ENCODE measurements around the gene COPS9. TPM values are rescaled to one million over a fixed set of nuclear protein-coding genes. Genes with fewer than 3 reads are reported as not detected.

The COPS9 gene
- total and polyA plus RNA-seq, 2 donors, result 53.5 to 217 TPM

DNA sequence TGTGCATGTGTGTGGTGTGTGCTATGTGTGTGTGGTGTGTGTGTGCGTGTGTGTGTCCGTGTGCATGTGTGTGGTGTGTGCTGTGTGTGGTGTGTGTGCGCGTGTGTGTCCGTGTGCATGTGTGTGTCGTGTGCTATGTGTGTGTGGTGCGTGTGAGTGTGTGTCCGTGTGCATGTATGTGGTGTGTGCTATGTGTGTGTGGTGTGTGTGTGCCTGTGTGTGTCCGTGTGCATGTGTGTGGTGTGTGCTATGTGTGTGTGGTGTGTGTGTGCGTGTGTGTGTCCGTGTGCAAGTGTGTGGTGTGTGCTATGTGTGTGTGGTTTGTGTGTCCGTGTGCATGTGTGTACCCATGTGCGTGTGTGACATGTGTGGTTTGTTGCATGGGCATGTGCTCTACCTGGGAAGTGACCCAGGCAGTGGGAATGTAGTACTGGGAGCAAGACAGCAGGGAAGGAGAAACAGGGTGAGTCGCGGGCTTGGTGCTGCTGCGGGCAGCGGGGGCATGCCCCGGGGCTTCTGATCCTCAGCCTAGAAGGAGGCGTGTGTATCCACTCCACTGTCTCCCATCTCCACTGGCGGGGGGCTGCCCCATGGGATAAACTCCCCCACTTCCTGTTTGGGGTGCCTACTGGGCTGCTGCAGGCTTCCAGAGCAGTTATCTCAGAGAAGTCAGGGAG is 11.9 kb upstream of the COPS9 start:
- Histone ChIP-seq H3K27ac (ENCODE audit: low read depth) (no peak overlapping the region), H3K4me3 (ENCODE audit: low read depth, low read length) (no peak overlapping the region), H3K4me1 (ENCODE audit: insufficient read depth) (no peaks in the 10 kb centered on the region), H3K36me3 (ENCODE audit: insufficient read depth) (no peaks in the 10 kb centered on the region)
- 80% methylated on average over 20 of the region's 20 CpGs for whole genome bisulfite sequencing
- no peak for DNase-seq (ENCODE audit: extremely low spot score)

DNA sequence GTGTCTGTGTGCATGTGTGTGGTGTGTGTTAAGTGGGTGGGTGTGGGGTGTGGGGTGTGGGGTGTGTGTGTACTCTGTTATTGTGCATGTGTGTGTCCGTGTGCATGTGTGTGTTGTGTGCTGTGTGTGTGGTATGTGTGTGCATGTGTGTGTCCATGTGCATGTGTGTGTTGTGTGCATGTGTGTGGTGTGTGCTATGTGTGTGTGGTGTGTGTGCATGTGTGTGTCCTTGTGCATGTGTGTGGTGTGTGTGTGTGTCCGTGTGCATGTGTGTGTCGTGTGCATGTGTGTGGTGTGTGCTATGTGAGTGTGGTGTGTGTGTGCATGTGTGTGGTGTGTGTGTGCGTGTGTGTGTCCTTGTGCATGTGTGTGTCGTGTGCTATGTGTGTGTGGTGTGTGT is 11.3 kb upstream of the COPS9 start:
- no peak for DNase-seq (ENCODE audit: extremely low spot score)
- H3K36me3 ChIP-seq (ENCODE audit: insufficient read depth), result no peaks in the 10 kb centered on the region
- 84% methylated on average over 5 of the region's 5 CpGs for WGBS
- no peak overlapping the region for H3K27ac ChIP-seq (ENCODE audit: low read depth)
- no peak overlapping the region for H3K4me3 ChIP-seq (ENCODE audit: low read depth, low read length)
- H3K4me1 ChIP-seq (ENCODE audit: insufficient read depth), result no peaks in the 10 kb centered on the region

DNA sequence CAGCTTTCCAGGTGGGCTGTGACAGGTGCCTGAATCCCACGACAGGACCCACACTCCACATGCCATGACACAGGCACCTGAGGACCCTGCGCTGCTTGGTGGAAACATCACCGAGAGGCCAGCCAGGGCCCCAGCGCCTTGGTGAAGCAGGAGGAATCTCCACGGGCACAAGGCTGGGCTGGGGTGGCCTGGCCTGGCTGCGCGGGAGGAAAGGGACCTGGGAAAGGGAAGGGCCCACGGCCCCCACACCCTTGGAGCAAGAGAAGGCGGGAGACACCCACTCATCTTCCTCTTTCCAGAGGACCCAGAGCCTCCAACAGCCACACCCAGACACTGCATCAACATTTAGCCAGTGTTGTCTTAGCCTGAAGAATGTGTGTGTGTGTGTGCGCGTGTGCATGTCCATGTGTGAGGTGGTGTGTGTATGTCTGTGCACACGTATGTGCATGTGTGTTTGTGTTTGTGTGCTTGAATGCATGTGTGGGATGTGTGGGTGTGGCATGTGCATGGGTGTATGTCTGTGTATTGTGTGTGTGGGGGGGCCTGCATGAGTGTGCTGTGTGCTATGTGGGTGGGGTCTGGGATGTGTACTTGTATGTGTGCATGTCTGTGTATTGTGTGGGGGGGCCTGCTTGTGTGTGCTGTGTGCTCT is 10.6 kb upstream of the COPS9 start:
- H3K4me3 ChIP-seq (ENCODE audit: low read depth, low read length), result no peak overlapping the region
- H3K27ac ChIP-seq (ENCODE audit: low read depth), result no peak overlapping the region
- H3K4me1 ChIP-seq (ENCODE audit: insufficient read depth), result no peaks in the 10 kb centered on the region
- 72% methylated on average over 12 of the region's 12 CpGs for WGBS
- H3K36me3 ChIP-seq (ENCODE audit: insufficient read depth), result no peaks in the 10 kb centered on the region
- DNase-seq (ENCODE audit: extremely low spot score), result no peak

DNA sequence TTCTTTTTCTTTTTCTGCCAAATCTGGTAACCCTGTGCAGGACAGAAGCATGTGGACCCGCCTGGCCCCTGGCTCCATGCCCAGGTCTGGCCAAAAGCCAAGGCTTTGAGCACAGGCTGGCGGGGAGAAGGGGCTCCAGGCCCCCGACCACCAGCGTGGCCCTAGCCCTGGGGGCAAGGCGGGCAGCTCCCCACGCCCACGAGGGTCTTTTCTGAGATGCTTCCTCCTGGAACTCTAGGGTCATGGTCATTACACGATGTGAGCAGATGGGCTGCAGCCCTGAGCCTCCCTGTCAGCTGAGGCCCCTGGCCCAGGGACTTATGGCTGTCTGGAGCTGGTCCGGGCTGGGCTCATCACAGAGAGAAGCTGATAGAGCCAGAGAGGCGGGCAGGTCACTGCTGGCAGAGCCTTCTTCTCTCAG is 10.0 kb upstream of the COPS9 start:
- no peaks in the 10 kb centered on the region for H3K4me1 ChIP-seq (ENCODE audit: insufficient read depth)
- WGBS, result 27% methylated on average over 10 of the region's 10 CpGs
- DNase-seq (ENCODE audit: extremely low spot score), result no peak
- H3K27ac ChIP-seq (ENCODE audit: low read depth), result no peak overlapping the region
- H3K36me3 ChIP-seq (ENCODE audit: insufficient read depth), result no peaks in the 10 kb centered on the region
- H3K4me3 ChIP-seq (ENCODE audit: low read depth, low read length), result no peak overlapping the region

DNA sequence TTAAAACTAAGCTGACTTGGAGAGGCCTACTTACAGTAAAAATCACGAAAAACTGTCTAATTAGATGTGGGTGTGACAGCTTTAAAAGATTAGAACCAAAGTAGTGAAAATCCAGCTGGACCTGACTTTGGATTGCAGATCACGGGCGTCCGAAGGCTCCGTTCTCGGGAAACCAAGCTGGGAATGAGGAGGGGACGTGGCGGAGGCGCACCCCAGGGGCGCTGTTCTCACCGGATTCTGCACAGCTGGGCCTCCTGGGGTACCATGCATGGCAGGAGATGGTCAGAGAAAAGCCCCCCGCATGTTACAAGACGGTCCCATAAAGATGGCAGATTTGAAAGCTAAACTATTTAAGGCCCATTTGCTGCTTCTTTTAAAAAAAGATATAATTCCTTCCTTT is 9.4 kb upstream of the COPS9 start:
- H3K27ac ChIP-seq (ENCODE audit: low read depth), result no peak overlapping the region
- no peaks in the 10 kb centered on the region for H3K4me1 ChIP-seq (ENCODE audit: insufficient read depth)
- no peaks in the 10 kb centered on the region for H3K36me3 ChIP-seq (ENCODE audit: insufficient read depth)
- no peak overlapping the region for H3K4me3 ChIP-seq (ENCODE audit: low read depth, low read length)
- DNase-seq (ENCODE audit: extremely low spot score), result no peak
- 73% methylated on average over 13 of the region's 13 CpGs for WGBS

DNA sequence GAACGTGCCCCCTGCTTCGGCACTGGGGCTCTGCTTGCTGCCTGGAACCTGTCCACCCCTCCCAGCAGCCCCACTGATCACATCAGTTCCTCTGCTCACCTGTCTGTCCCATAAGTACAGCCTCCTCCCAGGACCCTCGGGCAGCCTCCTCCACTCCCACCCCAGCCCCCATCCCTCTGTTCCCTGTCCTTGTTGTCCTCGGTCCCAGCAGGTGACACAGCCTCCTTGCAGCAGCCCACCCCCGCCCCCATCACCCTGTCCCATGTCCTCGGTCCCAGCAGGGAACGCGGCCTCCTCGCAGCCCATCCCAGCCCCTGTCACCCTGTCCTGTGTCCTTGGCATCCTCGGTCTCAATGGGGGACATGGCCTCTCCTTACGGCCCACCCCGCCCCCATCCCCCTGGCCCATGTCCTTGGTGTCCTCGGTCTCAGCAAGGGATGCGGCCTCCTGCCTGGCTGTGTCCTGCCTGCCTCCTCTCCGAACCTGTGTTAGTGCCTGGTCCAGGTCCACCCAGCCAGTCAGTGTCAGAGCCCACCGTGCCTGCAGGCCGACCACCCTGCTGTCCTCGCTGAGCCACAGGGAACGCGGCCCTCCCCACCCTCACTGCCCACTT is 8.7 kb upstream of the COPS9 start:
- H3K4me3 ChIP-seq (ENCODE audit: low read depth, low read length), result no peak overlapping the region
- H3K36me3 ChIP-seq (ENCODE audit: insufficient read depth), result no peaks in the 10 kb centered on the region
- H3K27ac ChIP-seq (ENCODE audit: low read depth), result no peak overlapping the region
- DNase-seq (ENCODE audit: extremely low spot score), result no peak
- 84% methylated on average over 20 of the region's 20 CpGs for WGBS
- no peaks in the 10 kb centered on the region for H3K4me1 ChIP-seq (ENCODE audit: insufficient read depth)

DNA sequence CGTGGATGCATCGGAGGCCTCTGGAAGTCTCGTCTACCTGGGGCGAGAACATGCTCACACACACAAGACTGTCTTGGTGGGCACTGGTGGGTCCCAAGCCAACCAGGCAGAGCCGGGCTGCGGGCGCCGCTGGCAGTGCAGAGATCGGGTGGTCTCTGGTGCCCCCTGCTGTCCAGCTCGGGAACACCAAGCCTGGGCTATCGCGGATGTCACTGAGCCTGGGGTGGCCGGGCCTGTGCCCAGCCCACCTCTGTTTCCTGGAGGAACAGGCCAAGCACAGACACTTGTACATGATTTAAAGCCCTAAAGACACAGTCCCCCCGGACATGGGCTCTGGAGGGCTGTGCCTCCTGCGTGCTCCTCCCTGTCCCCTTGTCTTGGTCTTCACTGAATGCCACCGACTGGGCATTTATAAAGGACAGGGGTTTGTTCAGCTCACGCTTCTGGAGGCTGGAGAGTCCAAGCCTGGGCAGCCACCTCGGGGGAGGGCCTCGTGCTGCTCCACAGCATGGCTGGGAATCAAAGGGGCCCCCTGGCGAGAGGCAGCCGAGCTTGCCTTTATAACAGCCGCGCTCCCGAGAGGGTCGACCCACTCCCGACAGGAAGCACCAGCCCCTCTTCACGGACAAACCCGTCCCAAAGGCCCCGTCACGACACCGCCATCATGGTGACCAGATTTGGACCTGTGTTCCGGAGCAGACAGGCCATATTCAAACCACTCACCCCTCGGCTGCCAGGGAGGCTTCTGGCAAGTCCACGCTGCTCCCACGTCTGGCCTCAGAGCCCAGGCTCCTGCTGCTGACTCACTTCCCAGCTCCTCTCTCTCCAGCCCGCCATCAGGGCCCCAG is 7.9 kb upstream of the COPS9 start:
- WGBS, result 40% methylated on average over 36 of the region's 36 CpGs
- Histone ChIP-seq H3K27ac (ENCODE audit: low read depth) (no peak overlapping the region), H3K4me1 (ENCODE audit: insufficient read depth) (no peaks in the 10 kb centered on the region), H3K4me3 (ENCODE audit: low read depth, low read length) (no peak overlapping the region), H3K36me3 (ENCODE audit: insufficient read depth) (no peaks in the 10 kb centered on the region)
- DNase-seq (ENCODE audit: extremely low spot score), result no peak

DNA sequence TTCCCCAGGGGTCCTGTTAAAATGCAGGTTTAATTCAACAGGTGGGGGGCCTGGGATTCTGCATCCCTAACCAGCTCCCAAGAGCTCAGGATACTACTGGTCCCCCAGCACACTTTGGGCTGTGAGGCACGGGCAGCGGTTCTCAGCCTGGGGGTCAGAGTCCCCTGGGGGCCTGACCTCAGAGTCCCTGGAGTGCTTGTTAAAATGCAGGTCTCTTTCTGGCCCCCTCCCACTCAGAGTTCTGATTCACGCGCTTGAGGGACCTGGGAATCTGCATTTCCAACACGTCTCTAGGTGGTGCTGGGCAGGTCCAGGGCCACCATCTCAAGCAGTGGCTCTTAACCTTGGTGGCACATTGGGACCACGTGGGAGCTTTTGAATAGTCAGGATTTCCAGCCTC is 7.2 kb upstream of the COPS9 start:
- H3K4me3 ChIP-seq (ENCODE audit: low read depth, low read length), result no peak overlapping the region
- 66% methylated on average over 6 of the region's 6 CpGs for WGBS
- no peaks in the 10 kb centered on the region for H3K4me1 ChIP-seq (ENCODE audit: insufficient read depth)
- H3K27ac ChIP-seq (ENCODE audit: low read depth), result no peak overlapping the region
- H3K36me3 ChIP-seq (ENCODE audit: insufficient read depth), result no peaks in the 10 kb centered on the region
- no peak for DNase-seq (ENCODE audit: extremely low spot score)

DNA sequence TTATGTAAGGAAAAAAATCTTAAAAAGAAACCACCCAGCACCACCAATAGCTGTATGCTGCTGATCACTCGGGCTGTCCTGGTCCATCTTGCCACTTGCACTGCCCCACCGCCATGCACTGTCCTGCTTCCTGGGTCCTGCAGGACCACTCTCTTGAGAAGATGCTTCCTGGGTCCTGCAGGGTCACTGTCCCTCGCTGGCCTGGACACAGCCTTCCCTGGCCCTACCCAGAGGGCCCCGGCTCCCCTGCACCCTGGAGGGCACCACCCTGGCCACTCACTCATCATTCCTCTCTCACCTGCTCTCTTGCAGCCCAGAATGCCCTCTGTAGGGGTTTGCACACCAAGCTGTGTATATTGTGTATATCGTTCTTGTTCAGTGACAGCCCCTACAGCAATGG is 6.8 kb upstream of the COPS9 start:
- WGBS, result 89% methylated on average over 5 of the region's 5 CpGs
- H3K27ac ChIP-seq (ENCODE audit: low read depth), result no peak overlapping the region
- H3K4me1 ChIP-seq (ENCODE audit: insufficient read depth), result no peaks in the 10 kb centered on the region
- DNase-seq (ENCODE audit: extremely low spot score), result no peak
- H3K36me3 ChIP-seq (ENCODE audit: insufficient read depth), result no peaks in the 10 kb centered on the region
- no peak overlapping the region for H3K4me3 ChIP-seq (ENCODE audit: low read depth, low read length)

DNA sequence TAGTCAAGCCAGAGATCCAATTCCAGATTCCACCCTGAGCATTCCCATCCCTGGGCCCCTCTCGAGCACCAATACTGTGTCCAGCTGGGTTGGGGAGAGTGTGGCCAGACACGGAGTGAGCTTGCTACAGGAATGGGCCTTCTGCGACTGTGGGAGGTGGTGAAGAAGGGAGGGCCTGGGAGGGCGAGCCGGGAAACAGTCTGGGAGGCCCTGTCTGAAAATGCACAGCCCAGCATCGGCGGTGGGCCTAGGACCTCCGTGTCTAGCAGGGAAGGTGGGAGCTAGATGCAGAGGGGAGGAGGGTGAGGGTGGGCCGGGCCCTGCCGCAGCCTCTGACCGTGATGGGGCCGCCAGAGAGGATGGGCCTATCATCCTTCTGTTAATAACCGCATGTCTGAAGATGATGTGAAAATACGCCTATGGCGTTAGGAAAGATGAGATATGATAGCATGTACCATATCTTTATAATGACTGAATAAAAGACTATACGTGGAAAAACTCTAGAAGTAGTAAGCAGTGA is 6.2 kb upstream of the COPS9 start:
- Histone ChIP-seq H3K4me1 (ENCODE audit: insufficient read depth) (no peaks in the 10 kb centered on the region), H3K4me3 (ENCODE audit: low read depth, low read length) (no peak overlapping the region), H3K36me3 (ENCODE audit: insufficient read depth) (no peaks in the 10 kb centered on the region), H3K27ac (ENCODE audit: low read depth) (no peak overlapping the region)
- WGBS, result 78% methylated on average over 16 of the region's 16 CpGs
- DNase-seq (ENCODE audit: extremely low spot score), result no peak

DNA sequence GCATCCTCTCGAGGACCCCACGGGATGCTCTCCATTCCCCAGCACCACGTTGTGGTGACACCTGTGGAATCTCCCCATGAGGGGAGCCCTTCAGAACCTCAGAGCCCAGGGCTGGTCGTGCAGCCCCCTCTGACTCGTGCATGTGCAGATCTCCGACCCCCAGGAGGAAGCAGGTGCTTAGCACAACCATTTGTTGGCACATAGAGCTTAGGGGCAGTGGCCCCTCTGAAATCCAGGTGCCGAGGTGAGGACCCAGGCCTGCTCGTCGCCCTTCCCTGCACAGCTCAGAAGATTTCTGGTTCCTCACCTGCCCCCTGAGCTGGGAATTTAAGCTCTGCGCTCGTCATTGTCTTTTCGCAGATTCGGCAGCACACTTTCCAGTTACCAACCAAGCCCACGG is 5.6 kb upstream of the COPS9 start:
- Histone ChIP-seq H3K4me1 (ENCODE audit: insufficient read depth) (no peaks in the 10 kb centered on the region), H3K36me3 (ENCODE audit: insufficient read depth) (no peaks in the 10 kb centered on the region), H3K27ac (ENCODE audit: low read depth) (no peak overlapping the region), H3K4me3 (ENCODE audit: low read depth, low read length) (no peak overlapping the region)
- no peak for DNase-seq (ENCODE audit: extremely low spot score)
- WGBS, result 86% methylated on average over 14 of the region's 14 CpGs

DNA sequence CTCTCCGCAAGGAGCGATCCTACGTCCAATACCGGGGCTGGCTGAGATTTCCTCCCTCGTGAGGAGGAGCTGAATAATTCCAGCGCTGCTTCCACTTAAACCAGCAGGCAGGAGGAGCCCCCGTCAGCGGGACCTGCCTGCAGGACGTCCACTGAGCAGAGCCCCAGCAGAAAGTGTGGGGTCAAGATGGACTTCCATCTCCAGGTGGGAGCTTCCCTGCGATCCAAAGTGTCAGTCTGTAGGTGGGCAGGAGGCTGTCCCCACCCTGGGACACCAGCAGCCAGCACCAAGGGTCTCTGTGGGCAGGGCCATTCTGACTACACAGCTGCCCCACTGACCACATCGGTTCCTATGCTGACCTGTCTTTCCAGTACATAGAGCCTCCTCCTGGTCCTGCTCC is 4.8 kb upstream of the COPS9 start:
- 70% methylated on average over 11 of the region's 11 CpGs for WGBS

DNA sequence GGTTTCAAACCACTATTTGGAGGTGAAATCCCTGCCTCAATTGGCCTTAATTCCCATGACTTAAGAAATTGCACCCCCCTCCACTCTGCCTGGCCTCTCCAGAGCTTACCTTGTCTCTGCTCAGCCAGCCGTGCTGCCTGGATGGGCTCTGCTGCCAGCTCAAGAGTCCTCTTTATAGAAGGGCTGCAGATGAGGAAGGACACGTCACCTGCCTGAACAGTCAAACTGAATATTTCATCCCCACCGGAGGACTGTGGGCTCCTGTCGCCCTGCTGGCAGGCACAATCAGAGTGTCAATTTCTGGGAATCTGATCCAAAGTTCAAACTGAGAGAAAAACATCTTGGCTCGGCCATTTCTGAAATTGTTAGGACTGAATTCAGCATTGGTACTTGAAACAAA is 4.4 kb upstream of the COPS9 start, which contains the start of gene OTOS:
Gene OTOS (minus strand): TSS at position 148 of the 400 bp plus-strand sequence. CDS start 332 bp downstream, outside the sequence.
- no peaks in the 10 kb centered on the region for H3K4me1 ChIP-seq (ENCODE audit: insufficient read depth)
- H3K27ac ChIP-seq (ENCODE audit: low read depth), result no peak within 1 kb of the TSS
- DNase-seq (ENCODE audit: extremely low spot score), result no peak
- 67% methylated on average over 5 of the region's 5 CpGs for WGBS
- H3K4me3 ChIP-seq (ENCODE audit: low read depth, low read length), result no peak within 1 kb of the TSS
- no peaks in the 10 kb centered on the region for H3K36me3 ChIP-seq (ENCODE audit: insufficient read depth)

More for the DNA sequence above, 4.8 kb upstream of the COPS9 start:
- Histone ChIP-seq H3K4me3 (ENCODE audit: low read depth, low read length) (no peak overlapping the region), H3K4me1 (ENCODE audit: insufficient read depth) (no peaks in the 10 kb centered on the region), H3K36me3 (ENCODE audit: insufficient read depth) (no peaks in the 10 kb centered on the region), H3K27ac (ENCODE audit: low read depth) (no peak overlapping the region)
- no peak for DNase-seq (ENCODE audit: extremely low spot score)
